ENCODE measurements around the gene NIBAN1. TPM values are rescaled to one million over a fixed set of nuclear protein-coding genes. Genes with fewer than 3 reads are reported as not detected.

NIBAN1 gene
- total RNA-seq, 1 donor from 2014 or later, result 8.8 TPM

DNA sequence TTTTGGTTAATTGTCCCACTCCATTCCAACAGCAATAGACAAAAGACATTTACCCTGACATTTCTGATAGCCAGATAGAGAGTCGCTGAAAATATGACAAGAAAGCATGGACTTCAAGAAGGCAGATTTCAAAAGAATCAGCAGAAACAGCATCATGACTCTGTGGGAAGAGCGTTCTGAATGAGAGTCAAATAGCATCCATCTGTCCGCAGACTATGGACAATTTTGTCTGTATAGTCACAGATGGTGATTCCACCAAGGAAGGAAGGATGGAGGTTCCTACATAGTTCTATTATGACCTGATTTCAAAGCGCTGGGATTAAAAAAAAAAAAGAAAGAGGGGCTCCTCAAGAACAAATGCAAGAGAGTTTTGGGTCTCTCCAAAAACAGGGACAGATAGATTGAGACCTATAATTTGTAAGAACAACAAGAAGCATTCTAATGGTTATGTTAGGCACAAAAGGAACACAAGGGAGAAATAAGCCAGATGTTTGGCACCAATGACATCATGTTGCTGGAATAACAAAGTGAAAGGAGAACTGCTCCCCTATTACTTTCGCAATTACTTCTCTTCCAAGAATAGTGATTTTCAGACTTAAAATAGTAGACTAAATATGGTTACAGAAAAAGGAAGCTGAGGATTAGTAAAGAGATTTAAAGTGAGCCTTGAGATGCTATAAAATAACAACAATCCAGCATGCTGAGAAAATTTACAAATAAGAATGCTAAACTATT, 28.5 kb downstream of the NIBAN1 start:
- Histone ChIP-seq H3K27ac (ENCODE audit: low read depth, low read length) (no peak overlapping the region), H3K4me3 (ENCODE audit: insufficient read depth, low read depth, low read length) (no peak overlapping the region), H3K9ac (ENCODE audit: low read length) (no peak overlapping the region), H3K27me3 (ENCODE audit: insufficient read depth, low read length) (no peaks in the 10 kb centered on the region), H3K4me2 (ENCODE audit: low read length) (no peak overlapping the region), H2AFZ (ENCODE audit: low read depth, low read length) (no peak overlapping the region), H3K36me3 (ENCODE audit: insufficient read depth, low read length) (no peaks in the 10 kb centered on the region), H3K4me1 (ENCODE audit: insufficient read depth, low read length) (no peaks in the 10 kb centered on the region), H4K20me1 (ENCODE audit: insufficient read depth, low read length) (no peaks in the 10 kb centered on the region), H3K79me2 (ENCODE audit: insufficient read depth, low read length) (no peaks in the 10 kb centered on the region), H3K9me3 (ENCODE audit: insufficient read depth, low read depth, low read length) (no peaks in the 10 kb centered on the region)
- DNase-seq (ENCODE audit: low read depth) (no peak), FAIRE-seq (no peak)
- Mint-ChIP-seq H3K9me3 (ENCODE audit: unreplicated experiment) (no peaks in the 10 kb centered on the region), H3K4me1 (ENCODE audit: low read depth, unreplicated experiment) (no peaks in the 10 kb centered on the region), H3K27ac (ENCODE audit: unreplicated experiment) (no peak overlapping the region), H3K36me3 (ENCODE audit: low read depth, unreplicated experiment) (no peaks in the 10 kb centered on the region), H3K4me3 (ENCODE audit: unreplicated experiment) (no peak overlapping the region), H3K27me3 (ENCODE audit: low read depth, unreplicated experiment) (no peaks in the 10 kb centered on the region)
- TF ChIP-seq, protein P1, sequence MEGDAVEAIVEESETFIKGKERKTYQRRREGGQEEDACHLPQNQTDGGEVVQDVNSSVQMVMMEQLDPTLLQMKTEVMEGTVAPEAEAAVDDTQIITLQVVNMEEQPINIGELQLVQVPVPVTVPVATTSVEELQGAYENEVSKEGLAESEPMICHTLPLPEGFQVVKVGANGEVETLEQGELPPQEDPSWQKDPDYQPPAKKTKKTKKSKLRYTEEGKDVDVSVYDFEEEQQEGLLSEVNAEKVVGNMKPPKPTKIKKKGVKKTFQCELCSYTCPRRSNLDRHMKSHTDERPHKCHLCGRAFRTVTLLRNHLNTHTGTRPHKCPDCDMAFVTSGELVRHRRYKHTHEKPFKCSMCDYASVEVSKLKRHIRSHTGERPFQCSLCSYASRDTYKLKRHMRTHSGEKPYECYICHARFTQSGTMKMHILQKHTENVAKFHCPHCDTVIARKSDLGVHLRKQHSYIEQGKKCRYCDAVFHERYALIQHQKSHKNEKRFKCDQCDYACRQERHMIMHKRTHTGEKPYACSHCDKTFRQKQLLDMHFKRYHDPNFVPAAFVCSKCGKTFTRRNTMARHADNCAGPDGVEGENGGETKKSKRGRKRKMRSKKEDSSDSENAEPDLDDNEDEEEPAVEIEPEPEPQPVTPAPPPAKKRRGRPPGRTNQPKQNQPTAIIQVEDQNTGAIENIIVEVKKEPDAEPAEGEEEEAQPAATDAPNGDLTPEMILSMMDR (IDR thresholded peaks at IDR 0.05; ENCODE audit: insufficient read depth, low read depth, low read length), result no peak
- TF ChIP-seq EZH2 (IDR thresholded peaks at IDR 0.05; ENCODE audit: insufficient read depth, low read length), result no peak

DNA sequence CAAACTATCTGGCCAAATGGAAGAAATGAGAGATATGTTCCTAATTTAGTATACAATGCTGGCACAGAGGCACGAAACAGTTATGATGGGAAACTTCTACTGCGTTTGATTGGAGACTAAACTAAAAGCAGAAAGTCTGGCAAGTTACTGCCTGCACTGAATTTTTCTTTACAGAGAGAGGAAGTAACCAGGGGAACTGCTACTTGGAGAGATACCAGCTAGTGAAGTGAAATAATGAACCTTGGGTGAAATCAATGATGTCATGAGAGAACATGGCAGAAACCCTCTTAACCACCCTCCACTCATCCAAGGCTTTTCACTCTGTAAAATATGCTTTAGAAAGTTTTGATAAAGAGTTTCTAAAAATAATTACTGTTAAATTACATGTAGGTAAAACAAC, 29.3 kb downstream of the NIBAN1 start:
- no peak overlapping the region for H3K27ac Mint-ChIP-seq (ENCODE audit: unreplicated experiment)
- H3K4me1 Mint-ChIP-seq (ENCODE audit: low read depth, unreplicated experiment), result peaks cover 8% of the 10 kb centered on the region
- no peaks in the 10 kb centered on the region for H3K4me1 ChIP-seq (ENCODE audit: insufficient read depth, low read length)
- peak; percentile 33 for DNase-seq (ENCODE audit: low read depth)
- H3K9me3 Mint-ChIP-seq (ENCODE audit: unreplicated experiment), result no peaks in the 10 kb centered on the region
- H3K9me3 ChIP-seq (ENCODE audit: insufficient read depth, low read depth, low read length), result no peaks in the 10 kb centered on the region
- no peaks in the 10 kb centered on the region for H3K27me3 ChIP-seq (ENCODE audit: insufficient read depth, low read length)
- H3K36me3 Mint-ChIP-seq (ENCODE audit: low read depth, unreplicated experiment), result no peaks in the 10 kb centered on the region
- no peak overlapping the region for H3K9ac ChIP-seq (ENCODE audit: low read length)
- TF ChIP-seq EZH2 (IDR thresholded peaks at IDR 0.05; ENCODE audit: insufficient read depth, low read length), result no peak
- TF ChIP-seq, protein P1 (IDR thresholded peaks at IDR 0.05; ENCODE audit: insufficient read depth, low read depth, low read length), result no peak
- H3K27me3 Mint-ChIP-seq (ENCODE audit: low read depth, unreplicated experiment), result no peaks in the 10 kb centered on the region
- no peaks in the 10 kb centered on the region for H4K20me1 ChIP-seq (ENCODE audit: insufficient read depth, low read length)
- no peak for FAIRE-seq
- no peak overlapping the region for H2AFZ ChIP-seq (ENCODE audit: low read depth, low read length)
- H3K4me3 Mint-ChIP-seq (ENCODE audit: unreplicated experiment), result no peak overlapping the region
- H3K4me3 ChIP-seq (ENCODE audit: insufficient read depth, low read depth, low read length), result no peak overlapping the region
- H3K36me3 ChIP-seq (ENCODE audit: insufficient read depth, low read length), result no peaks in the 10 kb centered on the region
- H3K79me2 ChIP-seq (ENCODE audit: insufficient read depth, low read length), result no peaks in the 10 kb centered on the region
- H3K27ac ChIP-seq (ENCODE audit: low read depth, low read length), result no peak overlapping the region
- no peak overlapping the region for H3K4me2 ChIP-seq (ENCODE audit: low read length)

DNA sequence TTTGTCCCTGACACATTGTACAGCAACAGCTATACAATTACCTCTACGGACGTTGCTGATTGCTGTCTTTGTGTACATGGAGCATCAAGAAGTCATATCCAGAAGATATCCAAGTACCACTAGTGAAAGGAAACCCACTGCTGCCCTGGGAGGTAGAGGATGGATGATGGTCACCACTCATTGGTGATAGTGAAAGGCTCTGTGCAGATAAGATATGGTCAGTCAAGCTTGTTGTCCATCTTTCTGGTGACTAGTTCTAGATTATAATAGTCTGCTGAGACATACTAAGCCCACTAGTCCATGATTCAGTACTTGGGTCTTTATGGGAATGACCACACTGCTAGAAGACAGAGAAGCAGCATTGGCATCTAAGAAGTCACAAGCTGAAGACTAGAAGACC, 30.3 kb downstream of the NIBAN1 start:
- TF ChIP-seq EZH2 (IDR thresholded peaks at IDR 0.05; ENCODE audit: insufficient read depth, low read length), result no peak
- TF ChIP-seq, protein P1 (IDR thresholded peaks at IDR 0.05; ENCODE audit: insufficient read depth, low read depth, low read length), result no peak
- FAIRE-seq (peak; percentile 17), DNase-seq (ENCODE audit: low read depth) (no peak)
- Histone ChIP-seq H3K79me2 (ENCODE audit: insufficient read depth, low read length) (no peaks in the 10 kb centered on the region), H4K20me1 (ENCODE audit: insufficient read depth, low read length) (no peaks in the 10 kb centered on the region), H2AFZ (ENCODE audit: low read depth, low read length) (no peak overlapping the region), H3K36me3 (ENCODE audit: insufficient read depth, low read length) (no peaks in the 10 kb centered on the region), H3K27ac (ENCODE audit: low read depth, low read length) (no peak overlapping the region), H3K4me1 (ENCODE audit: insufficient read depth, low read length) (no peaks in the 10 kb centered on the region), H3K27me3 (ENCODE audit: insufficient read depth, low read length) (no peaks in the 10 kb centered on the region), H3K9ac (ENCODE audit: low read length) (no peak overlapping the region), H3K4me2 (ENCODE audit: low read length) (no peak overlapping the region), H3K9me3 (ENCODE audit: insufficient read depth, low read depth, low read length) (no peaks in the 10 kb centered on the region), H3K4me3 (ENCODE audit: insufficient read depth, low read depth, low read length) (no peak overlapping the region)
- Mint-ChIP-seq H3K4me3 (ENCODE audit: unreplicated experiment) (no peak overlapping the region), H3K36me3 (ENCODE audit: low read depth, unreplicated experiment) (no peaks in the 10 kb centered on the region), H3K27me3 (ENCODE audit: low read depth, unreplicated experiment) (peaks cover 2% of the 10 kb centered on the region), H3K4me1 (ENCODE audit: low read depth, unreplicated experiment) (peaks cover 12% of the 10 kb centered on the region), H3K9me3 (ENCODE audit: unreplicated experiment) (no peaks in the 10 kb centered on the region), H3K27ac (ENCODE audit: unreplicated experiment) (no peak overlapping the region)
